GM12875 (cell line): ENCODE results near the gene TGIF2LX.
"Not testable (repeated sequence)": the region's sequence is repeated elsewhere in the genome, so short reads cannot be mapped to it uniquely, and the experiment has no call there.

Experiments
- H3K4me3 ChIP-seq: one replicate; pipeline ENCODE4 v1.5.1; 2011; ENCODE audit warnings: low read depth, low read length, control low read depth

The TGIF2LX gene

DNA sequence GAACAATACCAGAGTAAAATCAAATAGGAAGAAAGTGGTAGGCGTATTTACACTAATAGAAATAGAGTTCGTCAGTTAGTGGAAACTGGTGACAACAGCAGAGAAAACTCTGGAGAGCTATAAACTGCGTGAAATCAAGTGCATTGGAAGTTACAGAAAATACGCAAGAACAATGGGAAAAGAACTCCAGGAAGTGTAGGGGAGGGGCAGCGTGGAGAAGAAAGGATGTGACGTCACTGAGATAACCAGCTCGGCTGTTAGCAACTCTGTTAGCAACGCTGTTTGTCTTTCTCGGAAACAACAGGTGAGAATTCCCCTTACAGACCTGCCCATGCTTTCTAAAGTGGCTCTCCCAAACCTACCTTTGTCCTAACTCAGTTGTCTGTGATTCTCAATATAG lies at the start of gene TGIF2LX:
TSS of gene TGIF2LX (plus strand) at position 244 of the 400 bp plus-strand sequence. CDS start 178 bp downstream, outside the sequence.
- not testable (repeated sequence) for H3K4me3 ChIP-seq

GRCh38 chrX:89922338-89922934 lies 728 bp downstream of the TGIF2LX start:
- not testable (repeated sequence) for H3K4me3 ChIP-seq

- not testable (repeated sequence) for H3K4me3 ChIP-seq
These were observed 21.4 kb downstream of the TGIF2LX start for GRCh38 chrX:89943077-89943476.

DNA sequence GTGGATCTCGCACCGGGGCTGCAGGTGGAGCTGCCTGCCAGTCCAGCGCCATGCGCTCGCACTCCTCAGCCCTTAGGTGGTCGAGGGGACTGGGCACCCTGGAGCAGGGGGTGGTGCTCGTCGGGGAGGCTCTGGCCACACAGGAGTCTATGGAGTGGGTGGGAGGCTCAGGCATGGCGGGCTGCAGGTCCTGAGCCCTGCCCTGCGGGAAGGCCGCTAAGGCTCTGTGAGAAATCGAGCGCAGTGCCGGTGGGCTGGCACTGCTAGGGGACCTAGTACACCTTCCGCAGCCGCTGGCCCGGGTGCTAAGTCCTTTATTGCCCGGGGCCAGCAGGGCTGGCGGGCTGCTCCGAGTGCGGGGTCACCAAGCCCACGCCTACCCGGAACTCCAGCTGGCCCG lies 43.9 kb downstream of the TGIF2LX start:
- not testable (repeated sequence) for H3K4me3 ChIP-seq
